Measurements from ENCODE around the gene ADAM33.

The ADAM33 gene

GRCh38 chr20:3645309-3646066 is 36.3 kb downstream of the ADAM33 start:
- no peak for DNase-seq

- no peak for DNase-seq
Measured at GRCh38 chr20:3640259-3640658, 41.6 kb downstream of the ADAM33 start.

- DNase-seq, result no peak
Measured at GRCh38 chr20:3635346-3635745, 46.5 kb downstream of the ADAM33 start.

GRCh38 chr20:3633913-3634478 is 47.8 kb downstream of the ADAM33 start:
- DNase-seq, result no peak

- no peak for DNase-seq
Measured at GRCh38 chr20:3632311-3633004, 49.4 kb downstream of the ADAM33 start.

GRCh38 chr20:3631534-3631933 is 50.3 kb downstream of the ADAM33 start:
- DNase-seq, result no peak

- DNase-seq, result no peak
Measured at GRCh38 chr20:3630429-3630828, 51.4 kb downstream of the ADAM33 start.

GRCh38 chr20:3629893-3630292 is 51.9 kb downstream of the ADAM33 start:
- DNase-seq, result no peak

GRCh38 chr20:3628502-3629314 is 53.1 kb downstream of the ADAM33 start:
- no peak for DNase-seq

- DNase-seq, result no peak
Measured at GRCh38 chr20:3627476-3627875, 54.3 kb downstream of the ADAM33 start.

- DNase-seq, result no peak
Measured at GRCh38 chr20:3622406-3622805, 59.4 kb downstream of the ADAM33 start.

GRCh38 chr20:3621111-3621510 is 60.7 kb downstream of the ADAM33 start:
- DNase-seq, result no peak
